Stomach (tissue), 9 donors: ENCODE results near the gene ZNF382. TPM values are rescaled to one million over a fixed set of nuclear protein-coding genes. Genes with fewer than 3 reads are reported as not detected.

ENCODE experiments used
- DNase-seq, 2 donors: peaks; one replicate each; pipeline versions ENCODE4 v3.0.0 to v3.0.0-alpha.2; 2013 to 2019
- H3K27ac ChIP-seq, 5 donors: fragments of 200-600 bp in 4 of 5; sonication (generic) in 4 of 5; one replicate each; pipeline ENCODE4 v1.5.1; 2013 to 2019; ENCODE audit warnings: mild to moderate bottlenecking in 1 of 5, moderate library complexity in 1 of 5
- H3K27me3 ChIP-seq, 3 donors: fragments of 200-600 bp; sonication (generic); one replicate each; pipeline ENCODE4 v1.5.1; 2017 to 2019; ENCODE audit warnings: mixed run types in 1 of 3
- H3K36me3 ChIP-seq, 4 donors: fragments of 200-600 bp; sonication (generic); 1 replicate in 3 of 4; 2 replicates in 1 of 4; pipeline ENCODE4 v1.5.1; 2016 to 2019
- H3K4me1 ChIP-seq, 4 donors: fragments of 200-600 bp; sonication (generic); one replicate each; pipeline ENCODE4 v1.5.1; 2016 to 2019
- H3K4me3 ChIP-seq, 4 donors: fragments of 200-600 bp; sonication (generic) in 3 of 4; one replicate each; pipeline ENCODE4 v1.5.1; 2016 to 2019; ENCODE audit warnings: mild to moderate bottlenecking in 1 of 4
- H3K9me3 ChIP-seq, 4 donors: fragments of 200-600 bp; sonication (generic); one replicate each; pipeline ENCODE4 v1.5.1; 2016 to 2019
- CTCF ChIP-seq, 7 experiments: fragments of 450-650 bp in 4 of 7; fragments of 200-600 bp in 3 of 7; sonication (generic) in 3 of 7; IDR thresholded peaks; one replicate each; pipeline ENCODE4 v1.5.1; 2016 to 2019; ENCODE audit warnings: antibody characterized with exemption in 7 of 7, control low read depth in 2 of 7, mild to moderate bottlenecking in 1 of 7
- EP300 ChIP-seq: sonication (generic); formaldehyde crosslinking; IDR thresholded peaks from one replicate; pipeline ENCODE4 v1.6.1; 2017; ENCODE audit warnings: antibody characterized with exemption
- POLR2A ChIP-seq, 4 donors: fragments of 450-650 bp; IDR thresholded peaks; one replicate each; pipeline ENCODE4 v1.6.1; 2016; ENCODE audit warnings: antibody characterized with exemption in 4 of 4, control low read depth in 2 of 4, mild to moderate bottlenecking in 1 of 4, moderate library complexity in 1 of 4
- POLR2AphosphoS5 ChIP-seq, 3 donors: sonication (generic); formaldehyde crosslinking; IDR thresholded peaks; one replicate each; pipeline ENCODE4 v1.6.1; 2016; ENCODE audit warnings: antibody characterized with exemption in 3 of 3
- WGBS, 5 donors: extraction: QIAGEN DNeasy Blood & Tissue Kit in 3 of 5; methylation state at CpG; one replicate each; pipeline versions ENCODE4 v1.1.5 to v1.1.7; 2013 to 2018; 5-methylcytosine and 5-hydroxymethylcytosine counted together
- intact Hi-C: fragments of 100-400 bp; cut with DNase I; formaldehyde crosslinking; loops from one replicate; pipeline ENCODE4 v1.15.1; 2023; ENCODE audit warnings: low total_unique reads
- polyA plus RNA-seq, 3 donors: library from polyadenylated mRNA; stranded (reverse); fragments of 200-250 nt; gene quantifications; one replicate each; pipeline ENCODE4 v1.2.3, GENCODE V29; 2013
- total RNA-seq, 5 donors: library from RNA; depleted of rRNA; stranded (reverse); fragments of >200 nt; gene quantifications; one replicate each; pipeline versions ENCODE4 v1.1.0 to v1.2.3, GENCODE V29; 2014 to 2016
- donor health status: healthy with polysubstance abuse.
- donor health status: Bipolar disorder and iron deficiency.
- donor health status: healthy.

The ZNF382 gene
- total and polyA plus RNA-seq, 8 donors = 0.29 to 14.0 (median 1.2) TPM; not detected in 1

- TF ChIP-seq EP300 (no peak), POLR2A (IDR thresholded peaks at IDR 0.05) (no peak), POLR2AphosphoS5 (IDR thresholded peaks at IDR 0.05) (no peak), CTCF (IDR thresholded peaks at IDR 0.05) (no peak)
- Histone ChIP-seq H3K9me3 (peaks cover 4 to 68% (median 40%) of the 10 kb centered on the region in 4 donors), H3K27me3 (no peaks in the 10 kb centered on the region), H3K4me3 (peak overlapping the region in 1 of 4 donors; percentile 61), H3K27ac (no peak overlapping the region), H3K36me3 (peaks cover 0 to 55% (median 26%) of the 10 kb centered on the region in 4 donors), H3K4me1 (peaks cover 5 to 24% (median 18%) of the 10 kb centered on the region in 4 donors)
- 70 to 84% (median 75%) methylated on average over 2 of the region's 2 CpGs for WGBS, 5 donors
- DNase-seq = no peak
- intact Hi-C loops = no loop called here
Observed at GRCh38 chr19:36668646-36669045, 63.5 kb downstream of the ZNF382 start.

DNA sequence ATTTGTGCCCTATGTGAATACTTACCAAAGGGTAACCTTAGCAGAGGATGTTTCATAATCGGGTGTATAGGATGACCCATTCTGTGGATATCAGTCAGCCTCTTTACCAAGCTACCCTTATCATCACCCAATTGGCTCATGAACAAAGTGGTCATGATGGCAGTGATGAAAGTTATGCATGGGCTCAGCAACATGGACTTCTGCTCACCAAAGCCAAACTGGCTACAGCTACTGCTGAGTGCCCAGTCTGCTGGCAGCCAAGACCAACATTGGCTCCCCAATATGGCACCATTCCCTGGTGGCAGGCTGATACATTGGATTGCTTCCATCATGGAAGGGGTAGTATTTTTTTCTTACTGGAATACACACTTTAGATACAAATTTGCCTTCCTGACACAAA, 67.3 kb downstream of the ZNF382 start:
- peaks cover 0 to 12% (median 10%) of the 10 kb centered on the region in 4 donors for H3K4me1 ChIP-seq
- H3K4me3 ChIP-seq = no peak overlapping the region
- intact Hi-C loops = no loop called here
- H3K36me3 ChIP-seq = peaks cover 0 to 56% (median 14%) of the 10 kb centered on the region in 4 donors
- no peak for DNase-seq
- no peaks in the 10 kb centered on the region for H3K27me3 ChIP-seq
- 95 to 100% (median 100%) methylated on average over 1 of the region's 1 CpG for WGBS, 5 donors
- peaks cover 0 to 87% (median 59%) of the 10 kb centered on the region in 4 donors for H3K9me3 ChIP-seq
- no peak for TF ChIP-seq POLR2A (IDR thresholded peaks at IDR 0.05)
- TF ChIP-seq POLR2AphosphoS5 (IDR thresholded peaks at IDR 0.05) = no peak
- no peak for TF ChIP-seq EP300
- TF ChIP-seq CTCF (IDR thresholded peaks at IDR 0.05) = no peak
- no peak overlapping the region for H3K27ac ChIP-seq

DNA sequence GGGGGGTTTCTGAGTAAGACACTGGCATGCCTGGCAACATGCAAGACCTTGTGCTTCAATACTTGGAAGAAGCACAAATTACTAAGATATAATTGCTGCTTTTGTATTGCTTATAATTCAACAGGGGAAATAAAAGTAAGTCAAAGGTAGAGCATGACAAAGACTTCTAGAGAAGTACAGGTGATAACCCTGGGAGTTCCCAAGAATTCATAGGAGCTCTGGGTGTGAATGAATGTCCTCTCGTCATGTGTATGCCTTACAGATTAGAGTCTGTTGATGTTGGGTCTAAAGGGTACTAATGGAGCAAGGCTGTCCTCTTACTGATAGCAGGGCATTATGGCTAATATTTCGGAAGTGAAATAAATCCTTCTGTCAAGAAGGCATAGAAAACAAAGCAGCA, 69.1 kb downstream of the ZNF382 start:
- Histone ChIP-seq H3K4me1 (no peaks in the 10 kb centered on the region), H3K27me3 (no peaks in the 10 kb centered on the region), H3K36me3 (peaks cover 2 to 74% (median 30%) of the 10 kb centered on the region in 4 donors), H3K27ac (no peak overlapping the region), H3K4me3 (no peak overlapping the region), H3K9me3 (peaks cover 0 to 95% (median 67%) of the 10 kb centered on the region in 4 donors)
- TF ChIP-seq POLR2AphosphoS5 (IDR thresholded peaks at IDR 0.05) = no peak
- DNase-seq = no peak
- WGBS, 5 donors = 89 to 97% (median 93%) methylated on average over 2 of the region's 2 CpGs
- intact Hi-C loops = no loop called here

- peaks cover 10 to 77% (median 48%) of the 10 kb centered on the region in 4 donors for H3K36me3 ChIP-seq
- no peaks in the 10 kb centered on the region for H3K4me1 ChIP-seq
- no peak overlapping the region for H3K4me3 ChIP-seq
- H3K27me3 ChIP-seq = no peaks in the 10 kb centered on the region
- no peak for TF ChIP-seq POLR2AphosphoS5 (IDR thresholded peaks at IDR 0.05)
- no peak for TF ChIP-seq POLR2A (IDR thresholded peaks at IDR 0.05)
- no peak for TF ChIP-seq CTCF (IDR thresholded peaks at IDR 0.05)
- H3K27ac ChIP-seq = no peak overlapping the region
- peaks cover 2 to 83% (median 53%) of the 10 kb centered on the region in 4 donors for H3K9me3 ChIP-seq
- intact Hi-C loops = no loop called here
- no peak for DNase-seq
Observed at GRCh38 chr19:36679455-36679854, 74.3 kb downstream of the ZNF382 start.

Other genes with a start within 250 kb of the ZNF382 start
- 1 to 10 TPM in 4 of 5 donors, under 1 TPM in 1; 0.29 to 9.2 (median 5.9) TPM for gene ZFP14, start 226.1 kb upstream of the ZNF382 start, total RNA-seq
- 1 to 10 TPM in 2 of 3 donors, under 1 TPM in 1; 0.68 to 2.0 (median 1.2) TPM for gene ZFP14, start 226.1 kb upstream of the ZNF382 start, polyA plus RNA-seq
- 1 to 10 TPM in 2 of 5 donors, under 1 TPM in 3; 0.29 to 7.3 (median 0.58) TPM for gene ZFP82, start 186.7 kb upstream of the ZNF382 start, total RNA-seq
- gene ZFP82, start 186.7 kb upstream of the ZNF382 start, polyA plus RNA-seq = 1 to 10 TPM; 1.1 to 1.5 (median 1.4) TPM
- gene ZNF566, start 115.8 kb upstream of the ZNF382 start, total RNA-seq = 10 to 100 TPM in 2 of 5 donors, 1 to 10 TPM in 3; 1.8 to 58.2 (median 8.5) TPM
- gene ZNF566, start 115.8 kb upstream of the ZNF382 start, polyA plus RNA-seq = 1 to 10 TPM; 2.8 to 5.4 (median 4.7) TPM
- 10 to 100 TPM in 3 of 5 donors, 1 to 10 TPM in 2; 1.7 to 19.8 (median 11.3) TPM for gene ZNF260, start 77.0 kb upstream of the ZNF382 start, total RNA-seq
- 1 to 10 TPM; 2.5 to 3.6 (median 3.5) TPM for gene ZNF260, start 77.0 kb upstream of the ZNF382 start, polyA plus RNA-seq
- gene ZNF529, start 32.0 kb upstream of the ZNF382 start, total RNA-seq = 10 to 100 TPM in 2 of 5 donors, 1 to 10 TPM in 3; 1.4 to 25.2 (median 5.3) TPM
- gene ZNF529, start 32.0 kb upstream of the ZNF382 start, polyA plus RNA-seq = 1 to 10 TPM; 1.6 to 3.4 (median 2.9) TPM
- 10 to 100 TPM in 3 of 5 donors, 1 to 10 TPM in 1, not detected in 1; 4.5 to 24.6 (median 15.5) TPM for gene ZNF461, start 61.5 kb downstream of the ZNF382 start, total RNA-seq
- 1 to 10 TPM; 2.6 to 2.9 (median 2.9) TPM for gene ZNF461, start 61.5 kb downstream of the ZNF382 start, polyA plus RNA-seq
- gene ZNF567, start 82.3 kb downstream of the ZNF382 start, total RNA-seq = 10 to 100 TPM in 3 of 5 donors, 1 to 10 TPM in 1, under 1 TPM in 1; 0.58 to 37.9 (median 16.7) TPM
- gene ZNF567, start 82.3 kb downstream of the ZNF382 start, polyA plus RNA-seq = 1 to 10 TPM; 1.4 to 7.7 (median 3.2) TPM
- gene ZNF850, start 167.5 kb downstream of the ZNF382 start, total RNA-seq = 10 to 100 TPM in 1 of 5 donors, 1 to 10 TPM in 2, under 1 TPM in 1, not detected in 1; 0.89 to 10.1 (median 2.2) TPM
- under 1 TPM; 0.15 to 0.25 (median 0.19) TPM for gene ZNF850, start 167.5 kb downstream of the ZNF382 start, polyA plus RNA-seq
- 10 to 100 TPM in 1 of 5 donors, 1 to 10 TPM in 3, not detected in 1; 1.2 to 13.6 (median 8.2) TPM for gene ZNF790, start 233.1 kb downstream of the ZNF382 start, total RNA-seq
- 1 to 10 TPM; 2.3 to 2.7 (median 2.6) TPM for gene ZNF790, start 233.1 kb downstream of the ZNF382 start, polyA plus RNA-seq
- 10 to 100 TPM in 2 of 5 donors, 1 to 10 TPM in 3; 4.9 to 24.1 (median 9.9) TPM for gene ZNF345, start 245.6 kb downstream of the ZNF382 start, total RNA-seq
- gene ZNF345, start 245.6 kb downstream of the ZNF382 start, polyA plus RNA-seq = 1 to 10 TPM; 1.6 to 3.7 (median 3.4) TPM